Activated CD4-positive, alpha-beta T cell treated with anti-CD3 and anti-CD28 coated beads, Interleukin-10, Interleukin-2, amounts not matched to agents 100 ng/mL and 50 ng/mL, durations not matched to agents 16 hours and 8 hours (primary cell): Measurements from ENCODE around the gene COPS2.

Experiments
- DNase-seq: peaks from one replicate; pipeline ENCODE4 v3.0.0-alpha.2; 2020

The COPS2 gene

GRCh38 chr15:49155834-49156627 is 632 bp upstream of the COPS2 start:
- DNase-seq = no peak

- DNase-seq = no peak
These were observed 645 bp downstream of the COPS2 start for GRCh38 chr15:49154799-49155109.

GRCh38 chr15:49154359-49154758 is 1.0 kb downstream of the COPS2 start:
- no peak for DNase-seq

GRCh38 chr15:49152552-49153312 is 2.7 kb downstream of the COPS2 start:
- no peak for DNase-seq

- DNase-seq = no peak
These were observed 3.6 kb downstream of the COPS2 start for GRCh38 chr15:49151831-49152230.

- no peak for DNase-seq
These were observed 6.7 kb downstream of the COPS2 start for GRCh38 chr15:49148727-49149126.

- DNase-seq = no peak
These were observed 7.1 kb downstream of the COPS2 start for GRCh38 chr15:49148298-49148697.

GRCh38 chr15:49145651-49146609 is 9.5 kb downstream of the COPS2 start:
- peak; percentile 44 for DNase-seq

- DNase-seq = no peak
These were observed 17.5 kb downstream of the COPS2 start for GRCh38 chr15:49137861-49138260.

GRCh38 chr15:49135911-49136310 is 19.5 kb downstream of the COPS2 start:
- no peak for DNase-seq

GRCh38 chr15:49135342-49135857 is 20.0 kb downstream of the COPS2 start:
- no peak for DNase-seq

GRCh38 chr15:49134683-49135341 is 20.6 kb downstream of the COPS2 start:
- DNase-seq = no peak

- DNase-seq = no peak
These were observed 24.0 kb downstream of the COPS2 start for GRCh38 chr15:49131403-49131802.

- no peak for DNase-seq
These were observed 31.0 kb downstream of the COPS2 start for GRCh38 chr15:49124371-49124770.

GRCh38 chr15:49122541-49123062 is 32.8 kb downstream of the COPS2 start:
- DNase-seq = no peak

GRCh38 chr15:49121901-49122300 is 33.5 kb downstream of the COPS2 start:
- DNase-seq = no peak

GRCh38 chr15:49120832-49121231 is 34.6 kb downstream of the COPS2 start:
- DNase-seq = no peak

GRCh38 chr15:49116108-49116857 is 39.1 kb downstream of the COPS2 start:
- no peak for DNase-seq

GRCh38 chr15:49115062-49115461 is 40.3 kb downstream of the COPS2 start:
- DNase-seq = no peak

GRCh38 chr15:49110158-49110944 is 45.0 kb downstream of the COPS2 start:
- DNase-seq = no peak

- peak; percentile 11 for DNase-seq
These were observed 52.4 kb downstream of the COPS2 start for GRCh38 chr15:49103002-49103401.
